Measurements from ENCODE around the gene PAK1. TPM values are rescaled to one million over a fixed set of nuclear protein-coding genes. Genes with fewer than 3 reads are reported as not detected.
A peak's percentile ranks its signal among the peaks of the same experiment; 100 is the strongest.

The PAK1 gene
- 10 to 100 TPM; 17.2 to 31.5 (median 24.5) TPM for total RNA-seq
- polyA plus RNA-seq = 10 to 100 TPM; 12.4 to 21.7 (median 14.1) TPM
- long read RNA-seq, donor 1, partial matches to known transcripts = 0 of 1 reads
- long read RNA-seq, donor 1, other reads (novel, unspliced or antisense) = 0 of 1 reads
- long read RNA-seq, donor 2, partial matches to known transcripts = 0 of 1 reads
- long read RNA-seq, donor 2, other reads (novel, unspliced or antisense) = 0 of 1 reads
- long read RNA-seq, donor 3, partial matches to known transcripts = 0 of 2 reads
- long read RNA-seq, donor 3, other reads (novel, unspliced or antisense) = 0 of 2 reads
- long read RNA-seq, donor 4, partial matches to known transcripts = 3 of 5 reads
- long read RNA-seq, donor 4, other reads (novel, unspliced or antisense) = 1 of 5 reads
- long read RNA-seq, donor 5, transcript PAK1-202 (15 exons, 3,737 nt) = major isoform, 15 of 56 reads
- long read RNA-seq, donor 5, partial matches to known transcripts = 3 of 56 reads
- long read RNA-seq, donor 5, other reads (novel, unspliced or antisense) = 38 of 56 reads
- long read RNA-seq, donor 6, partial matches to known transcripts = 8 of 12 reads
- long read RNA-seq, donor 6, other reads (novel, unspliced or antisense) = 2 of 12 reads
- long read RNA-seq, donor 7, partial matches to known transcripts = 0 of 2 reads
- long read RNA-seq, donor 7, other reads (novel, unspliced or antisense) = 0 of 2 reads
- long read RNA-seq, donor 8, partial matches to known transcripts = 0 of 3 reads
- long read RNA-seq, donor 8, other reads (novel, unspliced or antisense) = 0 of 3 reads
- long read RNA-seq, donor 9, partial matches to known transcripts = 0 of 2 reads
- long read RNA-seq, donor 9, other reads (novel, unspliced or antisense) = 0 of 2 reads
- long read RNA-seq, donor 10, partial matches to known transcripts = 0 of 2 reads
- long read RNA-seq, donor 10, other reads (novel, unspliced or antisense) = 0 of 2 reads

GRCh38 chr11:77473801-77474683 lies at the start of gene PAK1:
Gene PAK1 (minus strand): TSS chr11:77474094. CDS start chr11:77392520, 81,574 bp downstream.
- Histone ChIP-seq H3K4me3 (peak within 1 kb of the TSS in 3 of 4 donors; percentile 50 to 88 (median 81)), H3K4me1 (replicated peaks in 1 of 2) (peaks cover 0 to 8% of the 10 kb centered on the region in 2 donors), H3K36me3 (replicated peaks in 1 of 2) (no peaks in the 10 kb centered on the region), H3K9me3 (replicated peaks in 1 of 3) (no peaks in the 10 kb centered on the region), H3K27me3 (no peaks in the 10 kb centered on the region), H3K27ac (peak within 1 kb of the TSS in 3 of 5 donors; percentile 72 to 82 (median 78))
- TF ChIP-seq CTCF (IDR thresholded peaks at IDR 0.05) (peak in 4 of 6 experiments; percentile 7 to 24 (median 14)), POLR2A (IDR thresholded peaks at IDR 0.05) (peak; percentile 31 to 35)
- intact Hi-C loops (cut with DNase I) = no loop called here
- DNase-seq = peak; percentile 86 to 95 (median 92)
- 1% methylated on average over 30 to 71 of the region's 72 CpGs for WGBS, 4 donors

GRCh38 chr11:77522215-77522614 lies 48.3 kb upstream of the PAK1 start:
- H3K4me1 ChIP-seq (replicated peaks in 1 of 2) = no peaks in the 10 kb centered on the region
- no peak overlapping the region for H3K27ac ChIP-seq
- H3K9me3 ChIP-seq (replicated peaks in 1 of 3) = no peaks in the 10 kb centered on the region
- intact Hi-C loops (cut with DNase I) = no loop called here
- H3K36me3 ChIP-seq (replicated peaks in 1 of 2) = no peaks in the 10 kb centered on the region
- TF ChIP-seq POLR2A (IDR thresholded peaks at IDR 0.05) = no peak
- TF ChIP-seq CTCF (IDR thresholded peaks at IDR 0.05) = no peak
- H3K27me3 ChIP-seq = no peaks in the 10 kb centered on the region
- no peak for DNase-seq
- no peak overlapping the region for H3K4me3 ChIP-seq

- intact Hi-C loops (cut with DNase I) = no loop called here
- Histone ChIP-seq H3K27ac (no peak overlapping the region), H3K4me3 (no peak overlapping the region), H3K4me1 (replicated peaks in 1 of 2) (no peaks in the 10 kb centered on the region), H3K36me3 (replicated peaks in 1 of 2) (no peaks in the 10 kb centered on the region), H3K9me3 (replicated peaks in 1 of 3) (no peaks in the 10 kb centered on the region), H3K27me3 (no peaks in the 10 kb centered on the region)
- TF ChIP-seq POLR2A (IDR thresholded peaks at IDR 0.05) = no peak
- TF ChIP-seq CTCF (IDR thresholded peaks at IDR 0.05) = no peak
- 63 to 84% (median 78%) methylated on average over 3 of the region's 3 CpGs for WGBS, 4 donors
- DNase-seq = no peak
Measured at GRCh38 chr11:77519847-77520246, 46.0 kb upstream of the PAK1 start.
